Measurements from ENCODE around the gene C1orf210.

GRCh38 chr1:43324810-43325209 is 39.4 kb upstream of the C1orf210 start:
- TF ChIP-seq CTCF (conservative IDR thresholded peaks at IDR 0.05; ENCODE audit: low read length) (no peak), EZH2phosphoT487 (IDR thresholded peaks at IDR 0.05; ENCODE audit: borderline replicate concordance) (no peak)

All from Loucy (cell line).